Measurements from ENCODE around the gene OSTF1.

- no peak for TF ChIP-seq CTCF (IDR thresholded peaks at IDR 0.05; ENCODE audit: poor library complexity, severe bottlenecking)
- no peak for TF ChIP-seq EZH2 (IDR thresholded peaks at IDR 0.05; ENCODE audit: borderline replicate concordance, insufficient read depth, low read length, poor library complexity, severe bottlenecking)
- no peak for TF ChIP-seq TAF1 (IDR thresholded peaks at IDR 0.05; ENCODE audit: low read depth)
- TF ChIP-seq REST (IDR thresholded peaks at IDR 0.05; ENCODE audit: borderline replicate concordance): no peak
- TF ChIP-seq POLR2AphosphoS5 (IDR thresholded peaks at IDR 0.05): no peak
- no peak for TF ChIP-seq EP300 (conservative IDR thresholded peaks at IDR 0.05; ENCODE audit: poor library complexity, severe bottlenecking)
- TF ChIP-seq MXI1 (conservative IDR thresholded peaks at IDR 0.05; ENCODE audit: poor library complexity, severe bottlenecking): no peak
- no peak for TF ChIP-seq SMC3 (conservative IDR thresholded peaks at IDR 0.05; ENCODE audit: poor library complexity)
These were observed 95.0 kb downstream of the OSTF1 start for GRCh38 chr9:75183306-75183705.
